ENCODE results near the gene ZBTB24.
A peak's percentile ranks its signal among the peaks of the same experiment; 100 is the strongest.
"Not testable (repeated sequence)": the region's sequence is repeated elsewhere in the genome, so short reads cannot be mapped to it uniquely, and the experiment has no call there.

ZBTB24 gene

DNA sequence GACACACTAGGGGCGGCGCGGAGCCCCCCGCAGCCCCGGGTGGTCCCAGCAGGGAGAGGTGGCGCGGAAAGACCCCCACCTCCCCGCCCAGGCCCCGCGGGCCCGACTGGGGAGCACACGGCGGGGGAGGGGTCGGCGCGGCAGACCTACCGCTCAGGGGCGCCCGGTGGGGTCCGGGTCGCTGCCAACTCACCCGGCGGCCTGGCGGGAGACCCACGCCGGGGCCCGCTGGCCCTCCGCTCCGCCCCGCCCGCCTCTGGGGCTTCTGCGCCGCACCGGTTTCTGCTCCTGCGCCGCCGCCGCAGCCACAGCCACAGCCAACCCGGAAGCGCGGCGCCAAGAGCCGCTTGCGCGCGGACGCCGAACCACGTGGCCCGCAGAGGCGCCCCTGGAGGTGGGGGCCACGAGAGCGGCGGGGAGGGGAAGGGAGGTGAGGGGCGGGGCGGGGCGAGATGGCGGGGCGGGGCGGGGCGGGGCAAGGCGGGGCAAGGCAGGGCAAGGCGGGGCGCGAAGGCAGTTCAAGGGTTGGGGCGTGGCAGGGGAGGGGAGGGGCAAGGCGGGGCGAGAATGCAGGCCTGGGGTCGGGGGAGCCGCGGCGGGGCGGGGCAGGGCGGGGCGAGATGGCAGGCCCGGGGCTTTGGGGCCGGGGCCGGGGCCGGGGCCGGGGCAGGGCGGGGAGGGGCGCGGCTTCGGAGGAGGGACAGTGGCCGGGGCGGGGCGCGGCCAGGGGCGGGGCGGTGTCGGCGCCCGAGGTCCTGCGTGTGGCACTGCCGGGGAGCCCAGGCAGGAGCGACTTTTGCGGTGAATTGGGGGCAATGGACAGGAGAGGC, at the start of gene ZBTB24:
Gene ZBTB24, minus strand, starts transcription at position 315 of the 830 bp plus-strand sequence. CDS start 1,193 bp downstream, outside the sequence.
- peak; percentile 88 for DNase-seq

DNA sequence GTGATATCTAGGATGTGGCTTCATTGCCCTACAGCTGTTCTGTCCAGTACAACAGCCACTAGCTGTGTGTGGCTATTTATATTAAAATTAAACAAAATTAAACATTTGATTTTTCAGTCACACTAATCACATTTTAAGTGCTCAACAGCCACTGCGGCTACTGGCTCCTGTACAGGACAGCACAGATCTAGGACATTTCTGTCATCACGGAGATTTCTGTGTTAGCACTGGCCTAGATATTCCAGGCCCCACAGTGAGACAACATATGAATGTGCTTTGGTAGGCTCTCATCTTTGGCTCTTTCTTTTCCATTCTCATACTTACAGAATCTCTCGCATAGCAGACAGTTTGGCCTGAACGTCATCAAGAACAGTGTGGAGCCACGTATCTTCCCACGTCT, 48.4 kb upstream of the ZBTB24 start:
- DNase-seq: no peak

DNA sequence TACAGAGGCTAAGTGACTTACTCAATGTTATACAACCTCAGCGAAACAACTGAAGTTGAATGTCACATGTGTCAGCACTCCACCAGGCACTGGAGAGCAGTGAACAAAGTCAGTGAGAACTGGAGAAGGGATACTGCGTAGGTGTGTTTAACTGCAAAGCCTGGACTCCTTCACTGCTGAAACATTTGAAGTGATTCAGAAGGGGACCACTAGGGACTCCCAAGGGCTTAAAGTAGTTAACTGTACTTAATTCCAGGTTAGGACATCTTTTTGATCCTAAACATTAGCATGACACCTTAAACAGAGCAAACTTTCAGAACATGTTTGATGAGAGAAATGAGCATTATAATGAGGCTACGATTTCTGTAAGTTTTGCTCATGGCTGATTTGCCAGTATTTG, 45.0 kb upstream of the ZBTB24 start:
- DNase-seq: no peak

DNA sequence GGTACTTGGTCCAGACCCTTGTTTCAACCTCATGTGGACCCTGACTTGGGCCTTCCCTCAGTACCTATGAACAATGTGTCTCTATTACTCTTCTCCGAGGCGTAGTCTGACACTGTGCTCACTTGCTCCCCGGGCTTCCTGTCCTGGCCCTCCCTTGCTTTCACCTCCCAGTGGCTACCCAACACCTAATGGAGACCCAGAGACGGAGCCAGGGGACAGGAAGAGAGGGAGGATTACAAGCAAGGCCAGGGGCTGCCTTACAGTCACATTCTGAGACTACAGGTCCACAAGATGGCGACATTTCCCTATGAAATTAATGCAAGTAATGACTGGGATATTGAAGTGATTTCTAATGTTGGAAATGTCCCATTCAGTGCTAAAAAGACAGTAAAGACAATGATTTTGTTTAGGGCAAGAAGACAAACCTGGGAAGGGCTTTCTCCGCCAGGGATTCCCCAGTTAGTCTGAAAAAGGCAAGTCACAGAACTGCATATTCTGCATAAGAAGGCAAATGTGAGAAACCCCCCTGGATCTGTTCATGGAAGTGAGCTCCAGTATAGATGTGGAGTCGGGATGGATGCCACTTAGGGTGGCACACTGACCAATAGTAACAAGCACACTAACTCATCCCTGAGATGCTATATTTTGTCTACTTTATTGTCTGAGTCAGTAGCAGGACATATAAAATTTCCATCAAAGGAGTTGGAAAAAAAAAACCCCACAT, 44.0 kb upstream of the ZBTB24 start:
- DNase-seq: peak; percentile 32

DNA sequence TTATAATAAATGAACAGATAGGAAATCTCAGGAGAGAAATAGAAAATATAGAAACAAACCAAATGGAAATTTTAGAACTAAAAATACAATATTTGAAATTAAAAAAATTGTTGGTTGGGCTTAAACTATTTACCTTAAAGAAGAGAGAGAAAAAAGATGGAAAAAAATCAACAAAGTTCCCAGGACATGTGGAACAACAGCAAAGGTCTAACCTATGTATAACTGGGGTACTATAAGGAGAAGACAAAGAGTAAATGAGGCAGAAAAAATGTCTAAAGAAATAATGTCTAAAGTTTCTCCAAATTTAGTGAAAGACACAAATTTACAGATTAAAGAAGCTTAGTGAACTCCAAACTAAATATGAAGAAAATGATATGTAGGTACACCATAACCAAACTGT, 41.1 kb upstream of the ZBTB24 start:
- DNase-seq: no peak

DNA sequence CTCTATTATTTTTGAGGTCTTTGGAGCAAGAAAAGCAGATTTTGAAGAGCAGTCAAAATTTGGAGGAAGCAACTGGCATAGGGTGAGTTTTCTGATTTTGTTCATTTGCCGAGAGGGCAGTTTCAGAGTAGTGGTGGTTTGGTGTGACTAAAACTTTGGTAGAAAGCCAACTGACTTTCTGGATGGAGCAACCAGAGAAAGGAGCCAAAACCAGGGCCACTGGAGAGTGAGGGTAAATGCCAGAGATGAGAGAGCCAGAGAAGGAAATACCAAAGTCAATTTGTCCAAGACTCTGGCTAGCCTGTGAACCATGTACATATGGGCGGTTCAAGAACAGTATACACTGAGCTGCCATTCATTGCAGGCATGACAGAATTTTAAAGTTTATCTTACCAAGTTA, 40.5 kb upstream of the ZBTB24 start:
- DNase-seq: no peak

DNA sequence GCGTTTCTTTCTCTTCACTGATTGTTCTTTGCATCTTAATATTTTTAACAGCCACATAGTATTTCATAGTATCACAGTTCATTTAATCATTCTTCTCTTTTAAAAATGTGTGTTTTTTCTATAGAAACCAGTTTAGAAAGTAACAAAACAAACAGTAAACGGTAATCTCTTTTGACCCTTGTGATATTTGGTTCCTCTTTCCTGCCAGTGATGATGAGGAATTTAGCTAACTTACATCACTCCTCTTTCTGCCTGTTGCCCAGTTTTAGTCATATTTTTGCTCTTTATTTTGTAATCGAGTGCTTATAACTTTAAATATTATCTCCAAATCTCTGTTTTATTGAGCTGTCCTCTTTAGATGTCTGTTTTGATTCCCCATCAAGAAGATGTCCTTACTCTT, 38.1 kb upstream of the ZBTB24 start:
- no peak for DNase-seq

DNA sequence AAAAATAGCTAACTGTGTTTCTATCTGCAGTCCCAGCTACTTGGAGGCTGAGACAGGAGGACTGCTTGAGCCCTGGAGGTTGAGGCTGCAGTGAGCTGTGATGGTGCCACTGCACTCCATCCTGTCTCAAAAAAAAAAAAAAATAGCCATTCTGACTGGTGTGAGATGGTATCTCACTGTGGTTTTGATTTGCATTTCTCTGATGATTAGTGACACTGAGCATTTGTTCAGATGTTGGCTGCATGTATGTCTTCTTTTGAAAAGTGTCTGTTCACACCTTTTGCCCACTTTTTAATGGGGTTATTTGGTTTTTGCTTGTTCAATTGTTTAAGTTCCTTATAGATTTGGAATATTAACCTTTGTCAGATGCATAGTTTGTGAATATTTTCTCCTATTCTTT, 36.6 kb upstream of the ZBTB24 start:
- not testable (repeated sequence) for DNase-seq

DNA sequence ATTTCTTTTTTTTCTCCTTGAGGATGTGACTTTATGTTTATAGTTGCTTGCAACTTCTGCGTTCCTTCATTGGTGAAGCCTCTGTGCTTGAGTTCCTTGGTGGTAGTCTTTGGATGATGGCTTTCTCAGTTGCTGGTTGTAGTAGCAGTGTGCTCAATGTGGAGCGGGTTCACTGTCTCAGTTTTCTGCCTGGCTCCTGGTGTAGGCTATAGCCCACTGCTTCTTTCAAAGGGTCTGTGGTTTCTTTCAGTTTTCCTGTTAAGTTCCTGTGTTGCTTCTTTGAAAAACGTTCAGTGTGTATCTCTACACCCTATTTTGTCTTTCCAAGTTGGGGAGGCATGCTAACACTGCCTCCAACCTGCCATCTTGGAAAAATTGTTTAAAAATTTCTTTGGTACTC, 33.9 kb upstream of the ZBTB24 start:
- no peak for DNase-seq

DNA sequence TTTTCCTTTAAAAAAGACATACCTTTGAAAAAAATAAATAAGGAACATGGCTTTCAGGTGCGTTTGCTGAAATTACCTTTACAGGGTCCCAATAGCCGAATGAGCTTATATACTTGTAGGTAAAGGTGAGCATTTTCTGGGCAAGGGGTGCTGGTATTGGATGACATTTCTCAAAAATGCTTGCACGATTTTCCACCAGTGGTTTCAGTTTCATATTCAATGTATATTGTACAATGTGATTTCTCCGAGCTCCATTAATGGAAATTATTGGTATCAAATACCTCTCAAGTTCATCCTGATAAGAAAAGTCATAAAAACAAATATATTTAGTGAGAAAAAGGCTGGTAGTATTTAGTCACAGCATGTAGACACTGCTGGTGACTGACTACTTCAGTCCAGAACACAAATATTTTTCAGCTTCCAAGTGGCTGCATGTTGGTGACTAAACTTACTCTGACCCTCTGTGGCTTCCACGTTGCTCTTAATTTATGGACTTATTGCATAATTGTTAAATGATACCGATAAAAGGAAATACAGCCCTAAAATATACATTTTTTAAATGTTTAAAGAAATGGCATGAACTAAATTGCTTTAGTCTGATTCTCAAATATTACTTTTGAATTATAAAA, 32.9 kb upstream of the ZBTB24 start:
- DNase-seq: no peak

DNA sequence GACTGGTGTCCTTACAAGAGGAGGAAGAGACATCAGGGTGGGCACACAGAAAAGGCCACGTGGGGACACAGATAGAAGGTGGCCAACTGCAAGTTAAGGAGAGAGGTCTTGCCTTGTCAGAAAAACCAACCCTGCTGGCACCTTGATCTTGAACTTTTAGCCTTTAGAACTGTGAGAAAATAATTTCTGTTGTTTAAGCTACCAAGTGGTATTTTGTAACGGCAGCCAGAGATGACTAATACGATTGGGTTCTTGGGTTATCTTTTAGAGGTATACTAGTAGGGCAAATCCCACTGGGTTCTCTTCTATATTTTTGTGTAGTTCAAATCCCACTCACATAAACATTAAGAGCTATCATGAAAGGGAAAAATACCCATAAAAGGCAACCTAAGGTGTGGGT, 31.9 kb upstream of the ZBTB24 start:
- no peak for DNase-seq

DNA sequence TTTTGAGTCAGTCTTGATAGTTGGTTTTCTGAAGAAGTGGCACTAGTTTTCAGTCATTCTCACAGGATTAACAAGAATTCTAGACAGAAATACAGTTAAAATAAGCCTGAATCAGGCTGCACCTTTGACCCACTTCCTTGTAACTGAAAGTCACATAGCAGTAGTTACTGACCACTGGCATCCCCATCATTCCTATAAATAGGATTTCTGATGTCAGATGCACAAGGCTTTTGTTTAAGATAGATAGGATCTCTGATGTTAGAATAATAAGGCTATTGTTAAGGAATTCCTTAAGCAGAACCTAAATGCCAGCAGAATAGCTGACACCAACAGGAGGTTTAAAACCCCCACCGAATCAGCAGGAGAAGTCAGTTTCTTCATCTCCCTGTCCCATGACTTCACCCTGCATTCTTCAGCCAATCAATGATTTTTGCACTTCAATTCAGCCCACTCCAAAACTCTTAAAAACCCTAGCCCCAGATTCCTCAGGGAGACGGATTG, 30.6 kb upstream of the ZBTB24 start:
- no peak for DNase-seq

DNA sequence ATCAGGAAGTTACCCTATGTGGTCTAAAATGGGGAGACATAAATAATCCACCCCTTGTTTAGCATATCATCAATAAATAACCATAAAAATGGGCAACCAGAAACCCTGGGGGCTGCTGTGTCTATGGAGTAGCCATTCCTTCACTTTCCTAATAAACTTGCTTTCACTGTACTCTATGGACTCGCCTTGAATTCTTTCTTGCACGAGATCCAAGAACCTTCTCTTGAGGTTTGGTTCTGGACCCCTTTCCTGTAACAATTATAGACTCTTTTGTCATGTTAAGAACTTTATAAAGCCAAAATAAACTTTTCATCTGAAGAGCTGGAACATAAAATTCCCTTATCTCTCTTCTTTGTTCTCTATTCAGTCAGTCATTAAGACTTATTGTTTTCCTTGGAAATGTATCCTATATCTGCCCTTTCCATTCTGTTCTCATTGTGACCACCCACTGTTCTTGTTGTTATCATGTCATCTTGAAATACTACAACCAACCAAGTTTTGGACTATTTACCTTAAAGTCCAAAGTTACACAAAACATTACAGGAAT, 29.3 kb upstream of the ZBTB24 start:
- no peak for DNase-seq

DNA sequence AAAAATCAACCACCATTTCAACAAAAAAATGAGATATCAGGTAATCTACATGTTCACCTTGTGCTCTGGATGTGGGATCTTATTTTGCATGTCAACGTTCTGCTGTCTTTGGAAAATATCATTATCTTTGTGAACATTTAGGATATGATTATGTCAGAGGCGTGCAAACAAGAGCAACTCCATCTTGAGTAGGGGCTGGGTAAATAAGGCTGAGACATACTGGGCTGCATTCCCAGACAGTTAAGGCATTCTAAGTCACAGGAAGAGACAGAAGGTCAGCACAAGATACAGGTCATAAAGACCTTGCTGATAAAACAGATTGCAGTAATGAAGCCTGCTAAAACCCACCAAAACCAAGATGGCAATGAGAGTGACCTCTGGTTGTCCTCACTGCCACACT, 28.8 kb upstream of the ZBTB24 start:
- DNase-seq: no peak

DNA sequence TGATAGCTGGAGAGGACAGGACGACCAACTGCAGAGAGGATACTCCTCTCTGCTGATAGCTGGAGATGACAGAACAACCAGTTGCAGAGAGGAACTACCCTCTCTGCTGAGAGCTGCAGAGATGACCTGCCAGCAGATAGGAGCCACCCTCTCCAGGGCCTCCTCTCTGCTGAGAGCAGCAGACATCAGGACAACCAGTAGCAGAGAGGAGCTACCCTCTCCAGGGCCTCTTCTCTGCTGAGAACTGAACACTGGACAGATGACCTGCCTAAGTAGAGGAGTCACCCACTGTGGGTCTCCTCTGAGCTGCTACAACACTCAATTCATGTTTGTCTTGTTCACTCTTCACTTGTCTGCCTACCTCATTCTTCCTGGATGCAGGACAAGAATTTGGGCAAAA, 27.3 kb upstream of the ZBTB24 start:
- DNase-seq: no peak

DNA sequence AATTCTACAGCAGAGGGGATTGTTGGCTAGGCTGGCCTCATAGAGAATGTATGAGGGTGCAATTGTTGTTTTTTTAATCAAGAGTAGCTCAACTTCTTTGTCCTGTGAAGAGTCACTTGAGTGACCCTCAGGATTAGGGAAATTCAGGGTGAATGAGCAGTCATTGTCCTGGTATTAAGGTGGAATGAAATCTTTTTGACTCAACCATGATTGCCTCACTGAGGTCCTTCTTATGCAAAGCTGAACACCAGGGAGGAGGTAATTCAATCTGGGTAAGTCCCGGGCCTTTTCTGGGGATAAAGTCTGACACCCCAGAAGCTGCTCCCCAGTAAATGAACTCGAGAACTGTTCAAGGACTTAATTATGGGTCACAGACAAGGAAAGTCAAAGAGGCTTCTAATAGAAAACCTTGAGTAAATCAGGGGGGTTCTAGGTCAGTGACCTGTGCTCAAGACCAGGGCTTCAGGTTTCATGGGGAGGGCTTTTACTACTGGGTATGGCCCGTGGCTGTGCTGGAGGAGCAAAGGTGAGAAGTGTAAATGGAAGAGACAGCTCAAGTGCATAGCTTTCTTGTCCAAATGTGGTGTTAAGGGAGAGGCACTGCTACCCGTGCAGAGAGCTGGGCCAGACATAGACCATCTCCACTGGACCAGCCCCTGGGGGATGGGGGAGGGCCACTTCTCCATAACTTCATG, 25.3 kb upstream of the ZBTB24 start:
- no peak for DNase-seq

DNA sequence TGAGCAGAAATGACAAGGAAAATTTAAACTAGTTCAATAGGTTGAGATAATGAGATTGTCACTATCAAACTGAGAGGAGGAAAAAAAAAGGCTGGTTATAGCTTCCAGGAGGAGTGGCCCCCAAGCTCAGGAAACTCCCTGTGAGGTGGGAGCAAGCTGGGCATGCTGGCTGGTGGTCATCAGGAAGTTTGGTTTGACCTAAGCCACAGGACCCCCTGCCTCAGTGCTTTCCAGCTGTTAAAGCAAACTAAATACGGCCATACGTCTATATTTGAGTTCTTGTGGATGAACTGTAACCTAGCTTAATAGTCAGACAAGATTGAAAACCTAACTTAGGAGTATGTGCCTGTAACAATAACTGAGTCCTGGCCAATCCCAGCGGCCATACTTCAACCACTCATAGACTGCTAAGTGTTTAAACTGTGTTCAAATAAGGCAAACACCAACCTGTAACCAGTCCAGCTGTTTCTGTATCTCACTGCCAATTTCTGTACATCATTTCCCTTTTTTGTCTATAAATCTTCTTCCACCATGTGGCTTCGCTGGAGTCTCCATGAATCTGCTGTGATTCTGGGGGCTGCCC, 24.6 kb upstream of the ZBTB24 start:
- no peak for DNase-seq

DNA sequence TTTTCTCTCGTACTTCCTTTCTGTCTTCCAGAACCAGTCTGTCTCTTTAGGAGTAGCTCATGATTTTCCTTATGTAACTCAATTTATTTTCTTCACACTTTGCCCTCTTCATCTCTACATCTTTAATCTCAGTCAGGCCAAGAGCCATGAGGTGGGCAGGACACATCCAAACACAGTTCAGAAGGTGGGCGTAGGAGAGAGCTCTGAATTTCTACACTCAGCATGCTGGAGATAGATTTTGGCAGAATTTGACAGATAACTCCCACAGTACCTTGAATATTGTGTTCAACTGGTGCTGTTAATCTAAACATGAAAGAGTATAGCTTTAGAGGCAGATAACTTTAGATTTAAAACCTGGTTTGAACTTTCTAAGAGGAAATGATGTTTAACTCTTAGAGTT, 23.8 kb upstream of the ZBTB24 start:
- DNase-seq: no peak

DNA sequence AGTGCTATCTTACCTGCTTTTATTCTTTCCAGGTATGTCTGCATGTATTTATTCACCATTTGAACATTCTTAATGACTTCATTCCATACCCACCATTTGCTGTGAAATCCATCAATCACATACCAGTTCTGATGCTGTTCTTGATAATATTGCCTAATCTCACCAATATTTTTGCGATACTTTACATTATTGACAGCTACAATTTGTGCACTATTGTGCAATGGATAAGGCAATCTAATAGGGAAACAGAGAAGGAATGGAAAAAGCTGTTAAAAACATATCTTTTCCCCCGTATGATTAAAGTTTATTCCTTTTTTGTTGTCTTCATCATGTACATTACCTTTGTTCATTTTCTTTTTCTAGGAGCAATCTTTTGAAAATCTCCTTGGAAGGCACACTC, 23.3 kb upstream of the ZBTB24 start:
- DNase-seq: no peak

DNA sequence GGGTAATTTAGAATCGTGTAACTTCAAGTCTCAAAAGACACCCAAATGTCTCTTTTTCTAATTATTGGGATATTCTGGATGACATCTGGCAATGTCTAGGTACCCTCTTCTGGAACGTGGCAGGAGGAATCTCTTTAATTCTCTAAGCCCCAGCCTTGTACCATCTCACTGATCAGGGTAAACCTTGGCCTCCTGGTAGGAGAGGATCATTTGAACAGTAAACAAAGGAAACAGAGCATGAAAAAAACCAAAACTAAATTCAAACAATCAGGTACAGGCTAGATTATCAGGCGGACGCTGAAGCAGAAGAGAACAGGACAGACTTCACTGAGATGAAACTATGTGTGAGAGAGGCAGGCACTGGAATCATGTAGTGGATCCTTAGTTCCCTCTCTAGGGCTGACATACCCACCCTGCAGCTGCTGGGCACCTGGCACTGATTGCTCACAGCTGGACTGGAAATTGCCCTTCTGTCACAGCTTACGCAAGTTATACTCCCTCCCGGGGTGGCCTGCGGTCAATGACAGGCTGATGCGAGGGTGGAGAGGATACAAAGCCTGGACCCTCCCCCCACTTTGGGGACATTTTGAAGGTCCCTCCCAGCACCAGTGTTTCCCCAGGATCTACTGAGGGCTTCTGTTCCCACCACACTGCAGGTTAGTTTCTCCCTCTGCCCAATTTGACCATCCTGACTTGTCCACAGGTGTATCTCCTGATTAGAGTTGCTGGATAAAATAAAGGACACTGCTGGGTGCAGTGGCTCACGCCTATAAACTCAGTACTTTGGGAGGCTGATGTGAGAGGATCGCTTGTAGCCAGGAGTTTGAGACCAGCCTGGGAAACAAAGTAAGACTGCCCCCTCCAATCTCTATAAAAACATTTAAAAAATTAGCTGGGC, 20.6 kb upstream of the ZBTB24 start:
- DNase-seq: no peak

DNA sequence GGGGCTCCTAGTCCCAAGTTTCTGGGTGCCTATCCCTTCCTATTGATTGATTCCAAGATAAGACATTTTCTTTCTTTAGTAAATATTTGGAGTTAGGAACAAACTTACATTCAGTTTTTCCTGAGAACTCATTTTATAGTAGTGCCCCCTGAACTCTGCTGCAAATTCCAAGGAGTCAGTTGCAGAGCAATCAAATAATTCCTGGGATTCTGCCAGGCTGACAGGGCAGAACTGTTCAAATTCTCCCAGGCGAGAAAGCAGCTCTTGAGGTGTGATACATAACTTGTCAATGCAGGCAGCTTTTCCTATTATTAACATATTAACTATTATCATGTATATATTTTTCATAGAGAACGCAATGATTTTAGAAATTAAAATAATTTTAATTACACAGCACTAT, 15.9 kb upstream of the ZBTB24 start:
- no peak for DNase-seq

All from activated CD4-positive, CD25-positive, alpha-beta regulatory T cell treated with anti-CD3 and anti-CD28 coated beads, Interleukin-2, amount 50 U/mL, for 72 hours (primary cell).